GM23338 (cell line): ENCODE measurements around the gene ZNF222. TPM values are rescaled to one million over a fixed set of nuclear protein-coding genes. Genes with fewer than 3 reads are reported as not detected.

Experiments
- ATAC-seq: fragments of 200-7000 bp; cut with Tn5 transposase; 3 replicates; pipeline ENCODE4 v1.9.1; 2020
- DNase-seq: peaks from one replicate; pipeline ENCODE4 v3.0.0-alpha.2; 2015; ENCODE audit warnings: low spot score
- H2AFZ ChIP-seq: fragments of 200-600 bp; sonication (generic); 2 replicates; pipeline ENCODE4 v1.8.0; 2016; ENCODE audit warnings: antibody characterized with exemption, mild to moderate bottlenecking, moderate library complexity
- H3F3A ChIP-seq: fragments of 200-600 bp; sonication (generic); replicated peaks from 2 replicates; pipeline ENCODE4 v1.8.0; 2017; ENCODE audit warnings: antibody characterized with exemption, mixed run types, low read depth
- H3K27ac ChIP-seq: fragments of 200-600 bp; sonication (generic); 2 replicates; pipeline ENCODE4 v1.6.1; 2016; ENCODE audit warnings: low read depth
- H3K27me3 ChIP-seq: fragments of 200-600 bp; sonication (generic); 2 replicates; pipeline ENCODE4 v1.8.0; 2016; ENCODE audit warnings: mild to moderate bottlenecking, mixed run types, moderate library complexity; ENCODE audit not compliant: insufficient read depth
- H3K36me3 ChIP-seq: fragments of 200-600 bp; sonication (generic); 2 replicates; pipeline ENCODE4 v1.8.0; 2016; ENCODE audit warnings: mild to moderate bottlenecking; ENCODE audit not compliant: insufficient read depth
- H3K4me1 ChIP-seq: fragments of 200-600 bp; sonication (generic); 2 replicates; pipeline ENCODE4 v1.8.0; 2016; ENCODE audit warnings: mild to moderate bottlenecking, moderate library complexity; ENCODE audit not compliant: insufficient read depth
- H3K4me2 ChIP-seq: fragments of 200-600 bp; sonication (generic); 2 replicates; pipeline ENCODE4 v1.7.1; 2017; ENCODE audit warnings: mixed run types
- H3K4me3 ChIP-seq: fragments of 200-600 bp; sonication (generic); 2 replicates; pipeline ENCODE4 v1.6.1; 2016; ENCODE audit warnings: mixed run types
- H3K79me2 ChIP-seq: fragments of 200-600 bp; sonication (generic); replicated peaks from 2 replicates; pipeline ENCODE4 v1.8.0; 2017; ENCODE audit warnings: mild to moderate bottlenecking; ENCODE audit not compliant: insufficient read depth
- H3K9me2 ChIP-seq: fragments of 200-600 bp; sonication (generic); 2 replicates; pipeline ENCODE4 v1.8.0; 2017; ENCODE audit not compliant: insufficient read depth
- H4K20me1 ChIP-seq: fragments of 200-600 bp; sonication (generic); replicated peaks from 2 replicates; pipeline ENCODE4 v1.8.0; 2017; ENCODE audit warnings: mild to moderate bottlenecking; ENCODE audit not compliant: insufficient read depth
- H3K27ac Mint-ChIP-seq: 2 replicates; pipeline ENCODE4 v1.8.0; 2020; ENCODE audit warnings: inconsistent platforms, mild to moderate bottlenecking, moderate library complexity, mixed read lengths
- H3K27me3 Mint-ChIP-seq: 3 replicates; pipeline ENCODE4 v1.8.0; 2022; ENCODE audit warnings: low read depth, mild to moderate bottlenecking, moderate library complexity, mixed read lengths, inconsistent platforms; ENCODE audit not compliant: insufficient read depth, poor library complexity
- H3K36me3 Mint-ChIP-seq: 3 replicates; pipeline ENCODE4 v1.8.0; 2021; ENCODE audit warnings: low read depth, mild to moderate bottlenecking, inconsistent platforms, moderate library complexity, mixed read lengths
- H3K4me1 Mint-ChIP-seq: 3 replicates; pipeline ENCODE4 v1.8.0; 2020; ENCODE audit warnings: mild to moderate bottlenecking, inconsistent platforms, mixed read lengths
- H3K4me3 Mint-ChIP-seq: 3 replicates; pipeline ENCODE4 v1.8.0; 2021; ENCODE audit warnings: moderate library complexity, mild to moderate bottlenecking, inconsistent platforms, mixed read lengths
- H3K9me3 Mint-ChIP-seq: 3 replicates; pipeline ENCODE4 v1.8.0; 2020; ENCODE audit warnings: moderate library complexity, mild to moderate bottlenecking, inconsistent platforms, mixed read lengths
- CREB1 ChIP-seq: fragments of 250-450 bp; sonication (Bioruptor Pico); IDR thresholded peaks from 2 replicates; pipeline ENCODE4 v1.5.0; 2020; ENCODE audit warnings: low read depth, mild to moderate bottlenecking, moderate library complexity
- NANOG ChIP-seq: IDR thresholded peaks from 2 replicates; pipeline ENCODE4 v1.6.1; 2016; ENCODE audit warnings: antibody characterized with exemption, borderline replicate concordance
- POLR2AphosphoS5 ChIP-seq: IDR thresholded peaks from 2 replicates; pipeline ENCODE4 v1.6.1; 2016; ENCODE audit warnings: antibody characterized with exemption, low read depth
- ZNF331 ChIP-seq: fragments of 250-450 bp; sonication (Bioruptor Pico); IDR thresholded peaks from 2 replicates; pipeline ENCODE4 v1.5.0; 2020; ENCODE audit warnings: low read depth, mild to moderate bottlenecking, moderate library complexity
- polyA plus RNA-seq: library from polyadenylated mRNA; unstranded; fragments of >200 nt; fragmentation: Nextera tagmentation; extraction: Ambion mirVana; gene quantifications from 2 replicates; pipeline ENCODE4 v1.2.1, GENCODE V29; 2016
- total RNA-seq: library from RNA; depleted of rRNA; stranded (reverse); fragments of >200 nt; shearing (Covaris generic); gene quantifications from 2 replicates; pipeline ENCODE4 v1.2.3, GENCODE V29; 2014
- TF ChIP-seq, protein P1 (sequence below): fragments of 250-450 bp; sonication (Bioruptor Pico); IDR thresholded peaks from 2 replicates; pipeline ENCODE4 v1.5.0; 2020; ENCODE audit warnings: mild to moderate bottlenecking, moderate library complexity
- TF ChIP-seq, protein P2 (sequence below): IDR thresholded peaks from 2 replicates; pipeline ENCODE4 v1.6.1; 2016; ENCODE audit warnings: antibody characterized with exemption

The ZNF222 gene
- total and polyA plus RNA-seq, 2 experiments from 2014 or later, result 2.3 to 2.6 TPM

DNA sequence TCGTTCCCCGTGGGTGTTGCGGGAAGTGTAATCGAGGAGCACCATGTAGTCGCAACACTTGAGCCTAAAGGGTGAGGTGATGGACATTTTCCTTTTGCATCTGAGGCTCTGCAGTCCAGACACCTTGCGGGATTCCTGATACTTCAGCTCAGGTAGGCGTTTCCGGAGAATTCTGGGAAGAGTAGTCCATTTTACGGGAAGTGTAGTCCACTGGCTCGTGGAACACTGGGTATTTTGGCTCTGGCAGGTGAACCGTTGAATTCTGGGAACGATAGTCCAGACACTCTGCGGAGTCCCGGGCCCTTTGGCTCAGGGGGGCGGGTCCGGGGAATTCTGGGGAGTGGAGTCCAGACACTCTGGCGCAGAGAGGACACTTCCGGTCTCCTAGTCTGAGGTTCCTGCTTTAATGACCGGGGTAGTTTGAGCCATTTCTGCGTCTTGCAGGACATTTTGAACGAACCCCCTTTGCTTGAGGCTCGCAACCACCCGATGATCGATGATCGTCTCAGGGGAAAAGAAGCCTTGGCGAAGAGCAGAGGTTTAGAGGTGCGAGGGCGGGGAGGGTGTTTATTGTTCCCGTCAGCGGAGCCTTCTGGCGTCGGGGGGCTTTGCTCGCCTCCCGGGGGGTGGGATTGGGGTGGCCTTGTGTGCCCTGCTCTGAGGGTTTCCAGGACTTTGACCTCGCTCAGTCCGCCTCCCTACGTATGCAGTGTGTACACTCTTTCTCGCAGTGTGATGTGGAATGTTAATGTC lies 26.6 kb downstream of the ZNF222 start, which contains the start of gene ZNF223:
Gene ZNF223 (plus strand): TSS at position 387 of the 753 bp plus-strand sequence. CDS start 3,141 bp downstream, outside the sequence.
- DNase-seq, result peak; percentile 99
- peak; percentile 98 for ATAC-seq
- TF ChIP-seq NANOG (no peak), CREB1 (CRISPR knock-in tag) (peak; percentile 53), POLR2AphosphoS5 (peak; percentile 81), ZNF331 (CRISPR knock-in tag) (no peak)
- TF ChIP-seq, protein P1, sequence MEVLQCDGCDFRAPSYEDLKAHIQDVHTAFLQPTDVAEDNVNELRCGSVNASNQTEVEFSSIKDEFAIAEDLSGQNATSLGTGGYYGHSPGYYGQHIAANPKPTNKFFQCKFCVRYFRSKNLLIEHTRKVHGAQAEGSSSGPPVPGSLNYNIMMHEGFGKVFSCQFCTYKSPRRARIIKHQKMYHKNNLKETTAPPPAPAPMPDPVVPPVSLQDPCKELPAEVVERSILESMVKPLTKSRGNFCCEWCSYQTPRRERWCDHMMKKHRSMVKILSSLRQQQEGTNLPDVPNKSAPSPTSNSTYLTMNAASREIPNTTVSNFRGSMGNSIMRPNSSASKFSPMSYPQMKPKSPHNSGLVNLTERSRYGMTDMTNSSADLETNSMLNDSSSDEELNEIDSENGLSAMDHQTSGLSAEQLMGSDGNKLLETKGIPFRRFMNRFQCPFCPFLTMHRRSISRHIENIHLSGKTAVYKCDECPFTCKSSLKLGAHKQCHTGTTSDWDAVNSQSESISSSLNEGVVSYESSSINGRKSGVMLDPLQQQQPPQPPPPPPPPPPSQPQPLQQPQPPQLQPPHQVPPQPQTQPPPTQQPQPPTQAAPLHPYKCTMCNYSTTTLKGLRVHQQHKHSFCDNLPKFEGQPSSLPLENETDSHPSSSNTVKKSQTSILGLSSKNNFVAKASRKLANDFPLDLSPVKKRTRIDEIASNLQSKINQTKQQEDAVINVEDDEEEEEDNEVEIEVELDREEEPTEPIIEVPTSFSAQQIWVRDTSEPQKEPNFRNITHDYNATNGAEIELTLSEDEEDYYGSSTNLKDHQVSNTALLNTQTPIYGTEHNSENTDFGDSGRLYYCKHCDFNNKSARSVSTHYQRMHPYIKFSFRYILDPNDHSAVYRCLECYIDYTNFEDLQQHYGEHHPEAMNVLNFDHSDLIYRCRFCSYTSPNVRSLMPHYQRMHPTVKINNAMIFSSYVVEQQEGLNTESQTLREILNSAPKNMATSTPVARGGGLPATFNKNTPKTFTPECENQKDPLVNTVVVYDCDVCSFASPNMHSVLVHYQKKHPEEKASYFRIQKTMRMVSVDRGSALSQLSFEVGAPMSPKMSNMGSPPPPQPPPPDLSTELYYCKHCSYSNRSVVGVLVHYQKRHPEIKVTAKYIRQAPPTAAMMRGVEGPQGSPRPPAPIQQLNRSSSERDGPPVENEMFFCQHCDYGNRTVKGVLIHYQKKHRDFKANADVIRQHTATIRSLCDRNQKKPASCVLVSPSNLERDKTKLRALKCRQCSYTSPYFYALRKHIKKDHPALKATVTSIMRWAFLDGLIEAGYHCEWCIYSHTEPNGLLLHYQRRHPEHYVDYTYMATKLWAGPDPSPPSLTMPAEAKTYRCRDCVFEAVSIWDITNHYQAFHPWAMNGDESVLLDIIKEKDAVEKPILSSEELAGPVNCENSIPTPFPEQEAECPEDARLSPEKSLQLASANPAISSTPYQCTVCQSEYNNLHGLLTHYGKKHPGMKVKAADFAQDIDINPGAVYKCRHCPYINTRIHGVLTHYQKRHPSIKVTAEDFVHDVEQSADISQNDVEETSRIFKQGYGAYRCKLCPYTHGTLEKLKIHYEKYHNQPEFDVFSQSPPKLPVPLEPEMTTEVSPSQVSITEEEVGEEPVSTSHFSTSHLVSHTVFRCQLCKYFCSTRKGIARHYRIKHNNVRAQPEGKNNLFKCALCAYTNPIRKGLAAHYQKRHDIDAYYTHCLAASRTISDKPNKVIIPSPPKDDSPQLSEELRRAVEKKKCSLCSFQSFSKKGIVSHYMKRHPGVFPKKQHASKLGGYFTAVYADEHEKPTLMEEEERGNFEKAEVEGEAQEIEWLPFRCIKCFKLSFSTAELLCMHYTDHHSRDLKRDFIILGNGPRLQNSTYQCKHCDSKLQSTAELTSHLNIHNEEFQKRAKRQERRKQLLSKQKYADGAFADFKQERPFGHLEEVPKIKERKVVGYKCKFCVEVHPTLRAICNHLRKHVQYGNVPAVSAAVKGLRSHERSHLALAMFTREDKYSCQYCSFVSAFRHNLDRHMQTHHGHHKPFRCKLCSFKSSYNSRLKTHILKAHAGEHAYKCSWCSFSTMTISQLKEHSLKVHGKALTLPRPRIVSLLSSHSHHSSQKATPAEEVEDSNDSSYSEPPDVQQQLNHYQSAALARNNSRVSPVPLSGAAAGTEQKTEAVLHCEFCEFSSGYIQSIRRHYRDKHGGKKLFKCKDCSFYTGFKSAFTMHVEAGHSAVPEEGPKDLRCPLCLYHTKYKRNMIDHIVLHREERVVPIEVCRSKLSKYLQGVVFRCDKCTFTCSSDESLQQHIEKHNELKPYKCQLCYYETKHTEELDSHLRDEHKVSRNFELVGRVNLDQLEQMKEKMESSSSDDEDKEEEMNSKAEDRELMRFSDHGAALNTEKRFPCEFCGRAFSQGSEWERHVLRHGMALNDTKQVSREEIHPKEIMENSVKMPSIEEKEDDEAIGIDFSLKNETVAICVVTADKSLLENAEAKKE (CRISPR knock-in tag), result no peak
- TF ChIP-seq, protein P2, sequence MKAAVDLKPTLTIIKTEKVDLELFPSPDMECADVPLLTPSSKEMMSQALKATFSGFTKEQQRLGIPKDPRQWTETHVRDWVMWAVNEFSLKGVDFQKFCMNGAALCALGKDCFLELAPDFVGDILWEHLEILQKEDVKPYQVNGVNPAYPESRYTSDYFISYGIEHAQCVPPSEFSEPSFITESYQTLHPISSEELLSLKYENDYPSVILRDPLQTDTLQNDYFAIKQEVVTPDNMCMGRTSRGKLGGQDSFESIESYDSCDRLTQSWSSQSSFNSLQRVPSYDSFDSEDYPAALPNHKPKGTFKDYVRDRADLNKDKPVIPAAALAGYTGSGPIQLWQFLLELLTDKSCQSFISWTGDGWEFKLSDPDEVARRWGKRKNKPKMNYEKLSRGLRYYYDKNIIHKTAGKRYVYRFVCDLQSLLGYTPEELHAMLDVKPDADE, result peak; percentile 99
- H3K27ac Mint-ChIP-seq, result peak within 1 kb of the TSS; percentile 98
- peak within 1 kb of the TSS; percentile 78; the same call in 1 of the 2 replicates for H3K27ac ChIP-seq
- no peaks in the 10 kb centered on the region for H4K20me1 ChIP-seq
- H3F3A ChIP-seq, result no peaks in the 10 kb centered on the region
- H3K36me3 ChIP-seq, result peaks cover 4% of the 10 kb centered on the region; the same call in 1 of the 2 replicates
- H3K4me2 ChIP-seq, result peak within 1 kb of the TSS; percentile 77
- H3K4me3 ChIP-seq, result peak within 1 kb of the TSS; percentile 63
- H3K4me3 Mint-ChIP-seq, result peak within 1 kb of the TSS; percentile 98
- peaks cover 7% of the 10 kb centered on the region for H3K27me3 Mint-ChIP-seq
- 0 out of 3 replicates have a peak, but pooled peaks cover 3% of the 10 kb centered on the region for H3K9me3 Mint-ChIP-seq
- H3K9me2 ChIP-seq, result no peaks in the 10 kb centered on the region
- H3K36me3 Mint-ChIP-seq, result peaks cover 18% of the 10 kb centered on the region
- peak within 1 kb of the TSS; percentile 39 for H2AFZ ChIP-seq
- H3K4me1 Mint-ChIP-seq, result peaks cover 7% of the 10 kb centered on the region; the same call in 2 of the 3 replicates
- peaks cover 7% of the 10 kb centered on the region for H3K79me2 ChIP-seq
- no peaks in the 10 kb centered on the region for H3K4me1 ChIP-seq
- no peaks in the 10 kb centered on the region; the same call in 1 of the 2 replicates for H3K27me3 ChIP-seq
